Germinal center (tissue), 1 donor: ENCODE measurements around the gene SLC22A12.

Experiments
- DNase-seq: peaks from one replicate; pipeline ENCODE4 v3.0.0; 2012; ENCODE audit warnings: mixed read lengths, low spot score

The SLC22A12 gene

GRCh38 chr11:64562723-64563351, 28.2 kb upstream of the SLC22A12 start:
- no peak for DNase-seq

- DNase-seq = no peak
Measured at GRCh38 chr11:64563966-64564365, 27.1 kb upstream of the SLC22A12 start.

- no peak for DNase-seq
Measured at GRCh38 chr11:64564419-64564818, 26.6 kb upstream of the SLC22A12 start.

GRCh38 chr11:64564947-64565889, 25.8 kb upstream of the SLC22A12 start:
- no peak for DNase-seq

GRCh38 chr11:64566042-64566914, 24.7 kb upstream of the SLC22A12 start:
- DNase-seq = no peak

GRCh38 chr11:64566915-64567891, 23.8 kb upstream of the SLC22A12 start:
- DNase-seq = no peak

GRCh38 chr11:64568041-64568571, 22.9 kb upstream of the SLC22A12 start:
- no peak for DNase-seq

GRCh38 chr11:64568584-64569140, 22.4 kb upstream of the SLC22A12 start:
- DNase-seq = no peak

- DNase-seq = no peak
Measured at GRCh38 chr11:64569300-64569970, 21.6 kb upstream of the SLC22A12 start.

GRCh38 chr11:64570341-64570740, 20.7 kb upstream of the SLC22A12 start:
- no peak for DNase-seq

- no peak for DNase-seq
Measured at GRCh38 chr11:64571050-64571409, 20.0 kb upstream of the SLC22A12 start.

GRCh38 chr11:64571410-64572091, 19.5 kb upstream of the SLC22A12 start:
- no peak for DNase-seq

- DNase-seq = no peak
Measured at GRCh38 chr11:64572143-64572542, 18.9 kb upstream of the SLC22A12 start.

- no peak for DNase-seq
Measured at GRCh38 chr11:64577202-64577601, 13.8 kb upstream of the SLC22A12 start.

GRCh38 chr11:64580412-64580811, 10.6 kb upstream of the SLC22A12 start:
- DNase-seq = no peak

GRCh38 chr11:64581057-64581523, 9.9 kb upstream of the SLC22A12 start:
- DNase-seq = no peak

GRCh38 chr11:64582885-64583284, 8.1 kb upstream of the SLC22A12 start:
- no peak for DNase-seq

GRCh38 chr11:64583296-64584262, 7.4 kb upstream of the SLC22A12 start:
- DNase-seq = no peak
